ENCODE data around the gene ELOA.

The ELOA gene

DNA sequence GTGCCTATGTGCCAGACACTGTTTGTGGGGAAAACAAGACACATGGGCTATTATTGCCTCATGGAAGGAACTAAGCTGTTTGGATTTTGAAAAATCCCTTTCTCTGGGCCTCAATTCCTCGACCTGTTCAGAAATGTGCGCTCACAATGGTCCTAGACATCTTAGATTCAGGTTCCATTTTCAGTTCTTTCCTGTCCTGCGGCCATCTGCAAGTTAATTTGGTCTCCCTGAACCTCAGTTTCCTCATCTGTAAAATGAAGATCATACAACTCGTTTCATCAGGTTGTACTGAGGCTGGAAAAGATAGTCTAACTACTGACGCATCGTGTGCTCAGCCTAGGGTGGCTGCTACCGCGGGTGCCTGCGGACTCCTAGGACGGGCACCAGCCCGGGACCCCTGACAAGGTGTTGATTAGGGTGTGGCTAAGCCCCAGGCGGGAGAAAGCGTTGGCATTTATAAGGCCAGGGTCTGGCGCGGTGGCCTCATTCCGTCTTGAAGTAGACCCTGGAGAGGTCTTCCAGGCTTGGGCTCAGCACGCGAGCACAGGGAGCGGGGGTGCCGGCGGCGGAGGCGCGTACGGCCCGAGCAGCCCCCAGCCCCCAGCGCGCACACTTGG, 493 bp upstream of the ELOA start:
- no peak for FAIRE-seq
- TF ChIP-seq POLR2A (IDR thresholded peaks at IDR 0.05; ENCODE audit: low read depth, low read length) (no peak), POLR2AphosphoS5 (IDR thresholded peaks at IDR 0.05; ENCODE audit: low read depth, low read length) (no peak), TAF1 (IDR thresholded peaks at IDR 0.05; ENCODE audit: borderline replicate concordance, low read depth, low read length) (no peak)
- no peak for DNase-seq (ENCODE audit: insufficient read length)

DNA sequence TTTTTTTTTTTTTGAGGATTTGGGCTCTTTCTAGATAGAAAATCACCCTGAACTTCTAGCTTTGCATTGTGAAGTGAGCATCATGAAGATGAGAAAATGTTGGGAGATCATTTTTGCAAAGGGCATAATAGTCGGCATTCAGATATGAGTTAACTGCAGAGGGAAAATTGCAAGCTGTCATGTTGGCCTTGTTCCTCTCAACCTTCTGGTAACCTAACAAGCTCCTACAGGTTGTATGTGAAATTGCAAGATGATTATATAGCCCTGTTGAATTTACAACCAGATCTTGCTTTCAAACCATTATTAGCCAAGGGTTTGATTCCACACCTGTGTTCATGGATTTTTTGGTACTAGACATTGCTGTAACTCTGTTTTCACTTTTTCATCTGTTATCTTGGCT, 2.2 kb downstream of the ELOA start:
- FAIRE-seq (peak; percentile 33), DNase-seq (ENCODE audit: insufficient read length) (no peak)
- TF ChIP-seq TAF1 (IDR thresholded peaks at IDR 0.05; ENCODE audit: borderline replicate concordance, low read depth, low read length) (no peak), POLR2A (IDR thresholded peaks at IDR 0.05; ENCODE audit: low read depth, low read length) (no peak), POLR2AphosphoS5 (IDR thresholded peaks at IDR 0.05; ENCODE audit: low read depth, low read length) (no peak)

DNA sequence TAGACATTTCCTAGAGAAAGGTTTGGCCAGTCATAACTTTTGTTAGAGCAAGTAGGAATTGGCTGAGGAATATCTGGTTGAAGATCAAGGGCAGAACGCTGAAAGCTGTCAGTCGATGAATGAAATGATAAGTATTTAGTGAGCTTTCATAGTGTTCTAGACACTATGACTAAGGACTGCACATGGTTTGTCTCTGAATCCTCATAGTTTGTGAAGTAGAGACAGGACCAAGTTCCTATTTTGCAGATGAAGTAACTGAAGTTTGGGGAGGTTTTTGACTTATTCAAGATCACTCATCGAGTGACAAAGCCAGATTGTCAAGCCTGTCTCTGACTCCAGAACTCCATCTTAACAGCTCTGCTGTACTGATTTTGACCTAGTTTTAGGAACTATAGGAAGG, 4.7 kb downstream of the ELOA start:
- no peak for FAIRE-seq
- no peak for TF ChIP-seq POLR2AphosphoS5 (IDR thresholded peaks at IDR 0.05; ENCODE audit: low read depth, low read length)
- TF ChIP-seq POLR2A (IDR thresholded peaks at IDR 0.05; ENCODE audit: low read depth, low read length), result no peak
- TF ChIP-seq TAF1 (IDR thresholded peaks at IDR 0.05; ENCODE audit: borderline replicate concordance, low read depth, low read length), result no peak
- DNase-seq (ENCODE audit: insufficient read length), result no peak

DNA sequence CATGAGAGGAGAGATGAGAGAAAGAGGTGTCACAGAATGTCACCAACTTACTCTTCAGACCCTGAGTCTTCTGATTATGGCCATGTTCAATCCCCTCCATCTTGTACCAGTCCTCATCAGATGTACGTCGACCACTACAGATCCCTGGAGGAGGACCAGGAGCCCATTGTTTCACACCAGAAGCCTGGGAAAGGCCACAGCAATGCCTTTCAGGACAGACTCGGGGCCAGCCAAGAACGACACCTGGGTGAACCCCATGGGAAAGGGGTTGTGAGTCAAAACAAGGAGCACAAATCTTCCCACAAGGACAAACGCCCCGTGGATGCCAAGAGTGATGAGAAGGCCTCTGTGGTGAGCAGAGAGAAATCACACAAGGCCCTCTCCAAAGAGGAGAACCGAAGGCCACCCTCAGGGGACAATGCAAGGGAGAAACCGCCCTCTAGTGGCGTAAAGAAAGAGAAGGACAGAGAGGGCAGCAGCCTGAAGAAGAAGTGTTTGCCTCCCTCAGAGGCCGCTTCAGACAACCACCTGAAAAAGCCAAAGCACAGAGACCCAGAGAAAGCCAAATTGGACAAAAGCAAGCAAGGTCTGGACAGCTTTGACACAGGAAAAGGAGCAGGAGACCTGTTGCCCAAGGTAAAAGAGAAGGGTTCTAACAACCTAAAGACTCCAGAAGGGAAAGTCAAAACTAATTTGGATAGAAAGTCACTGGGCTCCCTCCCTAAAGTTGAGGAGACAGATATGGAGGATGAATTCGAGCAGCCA, 8.0 kb downstream of the ELOA start:
- FAIRE-seq, result peak; percentile 81

DNA sequence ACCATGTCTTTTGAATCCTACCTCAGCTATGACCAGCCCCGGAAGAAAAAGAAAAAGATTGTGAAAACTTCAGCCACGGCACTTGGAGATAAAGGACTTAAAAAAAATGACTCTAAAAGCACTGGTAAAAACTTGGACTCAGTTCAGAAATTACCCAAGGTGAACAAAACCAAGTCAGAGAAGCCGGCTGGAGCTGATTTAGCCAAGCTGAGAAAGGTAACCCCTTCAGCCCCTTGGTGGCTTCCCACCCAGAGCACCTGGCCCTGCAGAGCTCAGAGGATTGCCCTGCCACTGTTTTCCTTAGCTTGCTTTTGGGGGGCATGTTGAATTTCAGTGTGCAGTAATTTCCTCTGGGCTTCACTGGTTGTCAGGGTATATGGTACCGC, 8.5 kb downstream of the ELOA start:
- TF ChIP-seq POLR2A (IDR thresholded peaks at IDR 0.05; ENCODE audit: low read depth, low read length) (no peak), TAF1 (IDR thresholded peaks at IDR 0.05; ENCODE audit: borderline replicate concordance, low read depth, low read length) (no peak), POLR2AphosphoS5 (IDR thresholded peaks at IDR 0.05; ENCODE audit: low read depth, low read length) (no peak)
- DNase-seq (ENCODE audit: insufficient read length) (no peak), FAIRE-seq (no peak)

More for the DNA sequence above, 8.0 kb downstream of the ELOA start:
- peak; percentile 62 for DNase-seq (ENCODE audit: insufficient read length)
- TF ChIP-seq POLR2AphosphoS5 (IDR thresholded peaks at IDR 0.05; ENCODE audit: low read depth, low read length) (no peak), POLR2A (IDR thresholded peaks at IDR 0.05; ENCODE audit: low read depth, low read length) (no peak), TAF1 (IDR thresholded peaks at IDR 0.05; ENCODE audit: borderline replicate concordance, low read depth, low read length) (no peak)

DNA sequence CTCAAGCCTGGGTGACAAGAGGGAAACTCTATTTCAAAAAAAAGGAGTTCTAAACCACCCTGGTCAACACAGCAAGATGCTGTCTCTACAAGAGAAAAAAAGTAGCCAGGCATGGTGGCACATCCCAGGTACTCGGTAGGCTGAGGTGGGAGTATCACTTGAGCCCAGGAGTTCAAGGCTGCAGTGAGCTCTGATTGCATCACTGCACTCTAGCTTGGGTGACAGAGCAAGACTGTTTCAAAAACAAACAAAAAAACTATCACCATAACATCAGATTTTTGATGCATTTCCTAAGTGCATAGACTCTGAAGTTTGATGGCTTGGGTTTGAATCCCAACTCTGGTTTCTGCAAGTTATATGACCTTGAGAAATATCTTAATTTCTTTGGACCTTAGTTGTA, 9.6 kb downstream of the ELOA start:
- no peak for FAIRE-seq
- TF ChIP-seq POLR2A (IDR thresholded peaks at IDR 0.05; ENCODE audit: low read depth, low read length), result no peak
- DNase-seq (ENCODE audit: insufficient read length), result no peak

DNA sequence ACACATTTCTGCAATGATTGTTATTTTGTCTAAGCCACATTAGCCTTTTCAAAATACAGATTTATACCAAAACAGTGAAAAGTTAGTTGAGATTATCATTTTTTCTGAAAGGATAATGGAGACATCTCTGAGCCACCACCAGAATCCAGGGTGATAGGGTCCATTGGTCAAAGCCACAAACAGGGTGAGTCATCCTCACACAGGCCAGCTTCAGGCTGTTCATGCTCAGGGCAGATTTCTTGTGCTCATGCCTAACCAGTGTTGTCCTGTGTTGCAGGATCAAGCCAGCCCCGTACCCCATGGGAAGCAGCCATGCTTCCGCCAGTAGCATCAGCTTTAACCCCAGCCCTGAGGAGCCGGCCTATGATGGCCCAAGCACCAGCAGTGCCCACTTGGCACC, 13.4 kb downstream of the ELOA start:
- DNase-seq (ENCODE audit: insufficient read length) (no peak), FAIRE-seq (no peak)
- TF ChIP-seq TAF1 (IDR thresholded peaks at IDR 0.05; ENCODE audit: borderline replicate concordance, low read depth, low read length) (no peak), POLR2A (IDR thresholded peaks at IDR 0.05; ENCODE audit: low read depth, low read length) (no peak), POLR2AphosphoS5 (IDR thresholded peaks at IDR 0.05; ENCODE audit: low read depth, low read length) (no peak)

DNA sequence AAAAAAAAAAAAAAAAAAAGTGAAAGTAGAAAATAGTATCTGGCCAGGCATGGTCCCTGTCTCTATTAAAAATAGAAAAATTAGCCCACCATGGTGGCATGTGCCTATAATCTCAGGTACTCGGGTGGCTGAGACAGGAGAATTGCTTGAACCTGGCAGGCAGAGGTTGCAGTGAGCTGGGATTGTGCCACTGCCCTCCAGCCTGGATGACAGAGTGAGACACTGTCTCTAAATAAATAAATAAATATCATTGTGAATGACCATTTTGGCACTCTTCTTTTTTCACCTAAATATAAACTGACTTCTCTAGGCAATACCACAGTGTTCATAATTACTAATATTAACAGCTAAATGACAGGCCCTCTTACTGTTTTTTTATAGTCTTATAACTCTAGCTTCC, 14.5 kb downstream of the ELOA start:
- TF ChIP-seq POLR2AphosphoS5 (IDR thresholded peaks at IDR 0.05; ENCODE audit: low read depth, low read length), result no peak
- TF ChIP-seq POLR2A (IDR thresholded peaks at IDR 0.05; ENCODE audit: low read depth, low read length), result no peak
- no peak for TF ChIP-seq TAF1 (IDR thresholded peaks at IDR 0.05; ENCODE audit: borderline replicate concordance, low read depth, low read length)
- no peak for FAIRE-seq
- no peak for DNase-seq (ENCODE audit: insufficient read length)

DNA sequence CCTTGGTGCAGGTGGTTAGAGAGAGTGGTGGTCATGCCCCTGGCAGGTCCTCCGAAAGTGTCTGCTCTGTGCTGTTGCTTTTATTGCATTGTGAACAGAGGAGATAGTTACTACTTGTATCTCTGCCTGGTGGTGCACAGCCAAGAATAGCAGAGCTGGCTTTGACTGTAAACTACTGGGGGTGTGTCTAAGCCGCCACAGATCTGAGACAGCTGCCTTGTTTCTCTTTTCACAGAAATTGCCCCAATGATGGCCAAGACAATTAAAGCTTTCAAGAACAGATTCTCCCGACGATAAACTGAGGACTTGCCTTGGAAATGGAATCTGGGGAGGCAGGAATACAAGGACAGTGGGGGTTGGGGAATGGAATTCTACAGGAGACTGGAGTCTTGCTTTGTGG, 16.0 kb downstream of the ELOA start:
- DNase-seq (ENCODE audit: insufficient read length) (no peak), FAIRE-seq (no peak)
- TF ChIP-seq POLR2AphosphoS5 (IDR thresholded peaks at IDR 0.05; ENCODE audit: low read depth, low read length), result no peak
- no peak for TF ChIP-seq POLR2A (IDR thresholded peaks at IDR 0.05; ENCODE audit: low read depth, low read length)
- no peak for TF ChIP-seq TAF1 (IDR thresholded peaks at IDR 0.05; ENCODE audit: borderline replicate concordance, low read depth, low read length)

DNA sequence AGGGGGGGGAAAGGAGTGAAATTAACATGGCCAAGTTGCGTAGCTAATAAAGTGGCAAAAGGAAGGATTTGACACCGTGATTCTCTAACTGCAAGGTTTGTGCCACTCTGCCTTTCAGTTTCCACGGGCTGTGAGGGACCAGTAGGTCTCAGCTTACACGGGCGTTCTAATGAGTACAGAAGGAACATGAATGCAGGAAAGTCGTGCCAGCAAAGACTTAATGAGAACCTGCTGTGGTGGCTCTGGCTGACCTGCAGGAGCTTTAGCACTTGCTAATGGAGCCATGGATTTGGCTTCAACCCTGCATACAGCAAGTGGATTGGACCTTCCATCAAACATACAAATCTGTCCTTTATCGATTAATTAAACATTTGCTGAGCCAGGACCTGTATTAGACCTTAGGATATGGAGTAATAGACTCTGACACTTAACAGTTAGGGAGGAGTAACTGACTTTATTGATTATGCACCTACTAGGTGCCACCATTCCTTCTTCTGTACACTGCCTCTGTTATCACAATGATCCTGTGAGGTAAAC, 19.8 kb downstream of the ELOA start:
- DNase-seq (ENCODE audit: insufficient read length) (no peak), FAIRE-seq (no peak)
- TF ChIP-seq POLR2AphosphoS5 (IDR thresholded peaks at IDR 0.05; ENCODE audit: low read depth, low read length), result no peak
- TF ChIP-seq POLR2A (IDR thresholded peaks at IDR 0.05; ENCODE audit: low read depth, low read length), result no peak
- no peak for TF ChIP-seq TAF1 (IDR thresholded peaks at IDR 0.05; ENCODE audit: borderline replicate concordance, low read depth, low read length)

DNA sequence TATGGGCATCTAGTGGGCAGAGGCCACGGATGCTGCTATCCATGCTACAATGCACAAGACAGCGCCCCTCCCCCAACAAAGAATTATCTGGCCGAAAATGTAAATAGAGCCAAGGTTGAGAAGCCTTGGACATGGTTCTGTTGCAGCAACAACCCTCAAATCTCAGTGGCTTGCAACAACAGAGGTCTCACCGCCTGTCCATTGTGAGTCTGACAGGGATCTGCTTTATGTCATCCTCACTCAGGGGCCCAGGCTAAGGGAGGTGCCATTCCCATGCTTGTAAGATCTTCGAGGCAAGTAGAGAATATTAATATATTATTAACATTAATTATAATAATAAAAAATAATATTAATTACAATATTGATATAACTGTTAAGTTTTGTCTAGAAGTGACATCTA, 25.5 kb downstream of the ELOA start:
- FAIRE-seq (no peak), DNase-seq (ENCODE audit: insufficient read length) (no peak)
- TF ChIP-seq POLR2AphosphoS5 (IDR thresholded peaks at IDR 0.05; ENCODE audit: low read depth, low read length) (no peak), POLR2A (IDR thresholded peaks at IDR 0.05; ENCODE audit: low read depth, low read length) (no peak), TAF1 (IDR thresholded peaks at IDR 0.05; ENCODE audit: borderline replicate concordance, low read depth, low read length) (no peak)
